Measurements from ENCODE around the gene APC2.

DNA sequence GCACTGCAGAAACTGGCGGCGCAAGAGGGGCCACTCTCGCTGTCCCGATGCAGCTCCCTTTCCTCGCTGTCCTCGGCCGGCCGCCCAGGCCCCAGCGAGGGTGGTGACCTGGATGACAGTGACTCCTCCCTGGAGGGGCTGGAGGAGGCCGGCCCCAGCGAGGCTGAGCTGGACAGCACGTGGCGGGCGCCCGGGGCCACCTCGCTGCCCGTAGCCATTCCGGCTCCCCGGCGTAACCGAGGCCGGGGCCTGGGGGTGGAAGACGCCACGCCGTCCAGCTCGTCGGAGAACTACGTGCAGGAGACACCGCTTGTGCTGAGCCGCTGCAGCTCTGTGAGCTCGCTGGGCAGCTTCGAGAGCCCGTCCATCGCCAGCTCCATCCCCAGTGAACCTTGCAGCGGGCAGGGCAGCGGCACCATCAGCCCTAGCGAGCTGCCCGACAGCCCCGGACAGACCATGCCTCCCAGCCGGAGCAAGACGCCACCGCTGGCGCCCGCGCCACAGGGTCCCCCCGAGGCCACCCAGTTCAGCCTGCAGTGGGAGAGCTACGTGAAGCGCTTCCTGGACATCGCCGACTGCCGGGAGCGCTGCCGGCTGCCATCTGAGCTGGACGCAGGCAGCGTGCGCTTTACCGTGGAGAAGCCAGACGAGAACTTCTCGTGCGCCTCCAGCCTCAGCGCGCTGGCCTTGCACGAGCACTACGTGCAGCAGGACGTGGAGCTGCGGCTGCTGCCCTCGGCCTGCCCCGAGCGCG is 16.7 kb downstream of the APC2 start:
- TF ChIP-seq EZH2 (IDR thresholded peaks at IDR 0.05; ENCODE audit: low read depth) (no peak), CTCF (conservative IDR thresholded peaks at IDR 0.05) (no peak)

Measured in PC-9 (cell line).